ENCODE data around the gene ZNF430. TPM values are rescaled to one million over a fixed set of nuclear protein-coding genes. Genes with fewer than 3 reads are reported as not detected.

ZNF430 gene
- total RNA-seq, 2 experiments from 2014 or later, result 14.7 to 17.1 TPM

Other genes with a start within 250 kb of the ZNF430 start
- 10 to 100 TPM in 1 of 2 experiments, 1 to 10 TPM in 1; 8.8 to 11.1 TPM for gene ZNF66, start 244.4 kb upstream of the ZNF430 start, total RNA-seq
- gene ZNF85, start 97.4 kb upstream of the ZNF430 start, total RNA-seq, result 10 to 100 TPM; 23.2 to 29.3 TPM
- 10 to 100 TPM; 17.4 to 20.0 TPM for gene ZNF714, start 61.5 kb downstream of the ZNF430 start, total RNA-seq
- gene ZNF431, start 121.4 kb downstream of the ZNF430 start, total RNA-seq, result 10 to 100 TPM; 16.8 to 22.2 TPM

All from activated CD4-positive, alpha-beta T cell treated with anti-CD3 and anti-CD28 coated beads for 36 hours (primary cell).